GM19467 (cell line): Measurements from ENCODE around the gene PRKCA.
A peak's percentile ranks its signal among the peaks of the same experiment; 100 is the strongest.

Source experiments
- ATAC-seq: cut with Tn5 transposase; IDR thresholded peaks from one replicate; pipeline ENCODE4 v1.9.1; 2021; ENCODE audit warnings: mild to moderate bottlenecking, moderate library complexity; ENCODE audit not compliant: unreplicated experiment

The PRKCA gene

GRCh38 chr17:66537502-66537901 is 235.1 kb downstream of the PRKCA start:
- no peak for ATAC-seq

GRCh38 chr17:66538776-66539175 is 236.4 kb downstream of the PRKCA start:
- ATAC-seq = no peak

- ATAC-seq = no peak
Measured at GRCh38 chr17:66540131-66540781, 237.8 kb downstream of the PRKCA start.

GRCh38 chr17:66541461-66542128 is 239.2 kb downstream of the PRKCA start:
- peak; percentile 83 for ATAC-seq

- ATAC-seq = peak; percentile 96
Measured at GRCh38 chr17:66542129-66542966, 239.9 kb downstream of the PRKCA start.

- ATAC-seq = no peak
Measured at GRCh38 chr17:66542967-66543520, 240.6 kb downstream of the PRKCA start.

GRCh38 chr17:66543526-66543925 is 241.1 kb downstream of the PRKCA start:
- no peak for ATAC-seq

GRCh38 chr17:66545918-66546317 is 243.5 kb downstream of the PRKCA start:
- ATAC-seq = no peak

GRCh38 chr17:66547151-66547865 is 244.9 kb downstream of the PRKCA start:
- ATAC-seq = no peak

- no peak for ATAC-seq
Measured at GRCh38 chr17:66548158-66548557, 245.7 kb downstream of the PRKCA start.

GRCh38 chr17:66548659-66549310 is 246.4 kb downstream of the PRKCA start:
- ATAC-seq = no peak

- ATAC-seq = no peak
Measured at GRCh38 chr17:66549311-66549704, 246.9 kb downstream of the PRKCA start.

GRCh38 chr17:66549731-66550207 is 247.4 kb downstream of the PRKCA start:
- no peak for ATAC-seq

- ATAC-seq = no peak
Measured at GRCh38 chr17:66551839-66552238, 249.4 kb downstream of the PRKCA start.

GRCh38 chr17:66552371-66552770 is 250.0 kb downstream of the PRKCA start:
- no peak for ATAC-seq

- ATAC-seq = no peak
Measured at GRCh38 chr17:66555605-66556004, 253.2 kb downstream of the PRKCA start.

GRCh38 chr17:66557200-66557599 is 254.8 kb downstream of the PRKCA start:
- ATAC-seq = no peak

GRCh38 chr17:66557886-66558285 is 255.5 kb downstream of the PRKCA start:
- no peak for ATAC-seq

GRCh38 chr17:66560691-66561090 is 258.3 kb downstream of the PRKCA start:
- no peak for ATAC-seq

- ATAC-seq = no peak
Measured at GRCh38 chr17:66562119-66562518, 259.7 kb downstream of the PRKCA start.
